Neural progenitor cell (in vitro differentiated cells): ENCODE results near the gene IL18R1. TPM values are rescaled to one million over a fixed set of nuclear protein-coding genes. Genes with fewer than 3 reads are reported as not detected.

Source experiments
- DNase-seq: peaks from one replicate; pipeline ENCODE4 v3.0.0-alpha.2; 2016; ENCODE audit warnings: low spot score
- H2AFZ ChIP-seq: fragments of 200-600 bp; sonication (generic); replicated peaks from 2 replicates; pipeline ENCODE4 v1.6.1; 2016; ENCODE audit warnings: antibody characterized with exemption
- H3F3A ChIP-seq: fragments of 200-600 bp; sonication (generic); 2 replicates; pipeline ENCODE4 v1.6.1; 2016; ENCODE audit warnings: antibody characterized with exemption, low read depth
- H3K27ac ChIP-seq: fragments of 200-600 bp; sonication (generic); 2 replicates; pipeline ENCODE4 v1.5.1; 2016; ENCODE audit warnings: mild to moderate bottlenecking
- H3K27me3 ChIP-seq: fragments of 200-600 bp; sonication (generic); 2 replicates; pipeline ENCODE4 v1.6.1; 2016; ENCODE audit warnings: mild to moderate bottlenecking, moderate library complexity
- H3K36me3 ChIP-seq: fragments of 200-600 bp; sonication (generic); 2 replicates; pipeline ENCODE4 v1.5.1; 2016
- H3K4me1 ChIP-seq: fragments of 200-600 bp; sonication (generic); 2 replicates; pipeline ENCODE4 v1.6.1; 2016; ENCODE audit warnings: mixed run types
- H3K4me2 ChIP-seq: fragments of 200-600 bp; sonication (generic); 2 replicates; pipeline ENCODE4 v1.6.1; 2016
- H3K4me3 ChIP-seq: fragments of 200-600 bp; sonication (generic); 2 replicates; pipeline ENCODE4 v1.5.1; 2016
- H3K79me2 ChIP-seq: fragments of 200-600 bp; sonication (generic); 2 replicates; pipeline ENCODE4 v1.6.1; 2016; ENCODE audit warnings: low read depth
- H3K9ac ChIP-seq: fragments of 200-600 bp; sonication (generic); 2 replicates; pipeline ENCODE4 v1.6.1; 2016
- H3K9me3 ChIP-seq: fragments of 200-600 bp; sonication (generic); 2 replicates; pipeline ENCODE4 v1.5.1; 2016; ENCODE audit warnings: low read depth
- H4K20me1 ChIP-seq: fragments of 200-600 bp; sonication (generic); 2 replicates; pipeline ENCODE4 v1.6.1; 2016; ENCODE audit warnings: low read depth
- H3K27ac Mint-ChIP-seq: 3 replicates; pipeline ENCODE4 v1.8.0; 2021; ENCODE audit warnings: mixed read lengths
- H3K27me3 Mint-ChIP-seq: 2 replicates; pipeline ENCODE4 v1.8.0; 2022; ENCODE audit warnings: low read depth, mild to moderate bottlenecking, inconsistent platforms, moderate library complexity, mixed read lengths; ENCODE audit not compliant: insufficient read depth
- H3K36me3 Mint-ChIP-seq: 3 replicates; pipeline ENCODE4 v1.8.0; 2021; ENCODE audit warnings: mixed read lengths
- H3K4me1 Mint-ChIP-seq: 3 replicates; pipeline ENCODE4 v1.8.0; 2021; ENCODE audit warnings: mixed read lengths
- H3K4me3 Mint-ChIP-seq: 3 replicates; pipeline ENCODE4 v1.8.0; 2021; ENCODE audit warnings: mild to moderate bottlenecking, moderate library complexity, mixed read lengths
- H3K9me3 Mint-ChIP-seq: 3 replicates; pipeline ENCODE4 v1.8.0; 2020; ENCODE audit warnings: mixed read lengths
- EZH2 ChIP-seq: fragments of 200-600 bp; sonication (generic); IDR thresholded peaks from 2 replicates; pipeline ENCODE4 v1.6.1; 2017; ENCODE audit warnings: antibody characterized with exemption, mild to moderate bottlenecking, moderate library complexity
- EZH2phosphoT487 ChIP-seq: fragments of 200-600 bp; sonication (generic); IDR thresholded peaks from 2 replicates; pipeline ENCODE4 v1.6.1; 2017; ENCODE audit warnings: antibody characterized with exemption
- total RNA-seq: library from RNA; depleted of rRNA; stranded (reverse); fragments of >200 nt; gene quantifications from 2 replicates; pipeline ENCODE4 v1.2.3, GENCODE V29; 2015; ENCODE audit warnings: low replicate concordance
- TF ChIP-seq, protein P1 (sequence below): fragments of 200-600 bp; sonication (generic); IDR thresholded peaks from 2 replicates; pipeline ENCODE4 v1.5.1; 2017; ENCODE audit warnings: antibody characterized with exemption, mild to moderate bottlenecking

IL18R1 gene
- total RNA-seq, 1 donor from 2014 or later: 0.07 TPM

DNA sequence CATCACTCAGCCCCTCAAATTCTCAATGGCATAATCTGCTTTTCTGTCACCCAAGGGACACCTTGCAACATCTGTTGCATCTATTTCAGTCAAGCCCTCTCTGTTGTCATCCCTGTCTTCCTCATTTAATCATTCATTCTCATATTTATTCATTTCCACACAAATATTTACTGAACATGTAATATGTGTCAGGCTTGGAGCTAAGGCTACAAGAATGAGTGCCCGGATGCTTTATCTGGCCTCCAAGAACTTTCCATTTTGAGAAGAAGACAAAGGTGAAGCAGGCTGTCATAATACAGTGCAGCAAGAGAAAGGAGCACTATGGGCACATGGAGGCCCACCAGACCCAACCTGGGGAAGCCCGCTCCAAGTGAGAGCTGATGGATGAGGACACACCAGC is 83.0 kb downstream of the IL18R1 start:
- H3K27me3 Mint-ChIP-seq: no peaks in the 10 kb centered on the region
- H3K27ac Mint-ChIP-seq: no peak overlapping the region
- H3K4me3 Mint-ChIP-seq: no peak overlapping the region

DNA sequence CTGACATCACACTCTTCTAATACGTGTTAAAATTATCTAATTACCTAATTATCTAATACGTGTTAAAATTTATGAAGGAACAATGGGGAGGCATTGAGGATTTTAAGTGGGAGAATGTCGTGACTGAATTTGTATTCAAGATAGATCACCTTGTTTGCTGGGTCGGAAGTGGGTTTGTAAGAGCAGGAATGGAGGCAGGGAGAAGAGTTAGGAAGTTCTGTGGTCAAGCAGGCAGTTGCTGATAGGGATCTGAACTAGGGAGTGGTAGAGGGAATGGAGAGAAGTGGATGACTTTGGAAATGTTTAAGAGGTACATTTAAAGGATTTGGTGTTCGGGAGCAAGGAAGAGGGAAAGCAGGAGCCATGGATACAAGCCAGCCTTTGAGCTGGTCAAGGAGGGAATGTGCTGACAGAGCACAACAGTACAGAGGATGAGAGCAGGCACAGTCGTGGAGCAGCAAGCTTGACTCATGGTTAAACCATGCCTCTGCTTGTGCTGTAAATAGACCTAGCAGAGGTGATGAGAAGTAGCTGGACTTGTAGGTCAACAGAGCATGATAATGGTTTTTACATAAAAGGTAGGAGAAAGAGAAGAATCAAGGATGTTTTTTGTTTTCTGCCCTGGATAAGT is 83.6 kb downstream of the IL18R1 start:
- Histone ChIP-seq H3K27me3 (no peaks in the 10 kb centered on the region), H3K9me3 (no peaks in the 10 kb centered on the region), H3K36me3 (no peaks in the 10 kb centered on the region), H3F3A (no peaks in the 10 kb centered on the region), H3K79me2 (no peaks in the 10 kb centered on the region), H2AFZ (no peak overlapping the region), H3K4me1 (no peaks in the 10 kb centered on the region), H3K9ac (no peak overlapping the region), H3K4me2 (no peak overlapping the region), H4K20me1 (no peaks in the 10 kb centered on the region), H3K4me3 (no peak overlapping the region), H3K27ac (no peak overlapping the region)
- Mint-ChIP-seq H3K36me3 (no peaks in the 10 kb centered on the region), H3K4me3 (no peak overlapping the region), H3K4me1 (no peaks in the 10 kb centered on the region), H3K27me3 (no peaks in the 10 kb centered on the region), H3K27ac (no peak overlapping the region), H3K9me3 (no peaks in the 10 kb centered on the region)
- TF ChIP-seq EZH2phosphoT487 (no peak), EZH2 (no peak)
- TF ChIP-seq, protein P1, sequence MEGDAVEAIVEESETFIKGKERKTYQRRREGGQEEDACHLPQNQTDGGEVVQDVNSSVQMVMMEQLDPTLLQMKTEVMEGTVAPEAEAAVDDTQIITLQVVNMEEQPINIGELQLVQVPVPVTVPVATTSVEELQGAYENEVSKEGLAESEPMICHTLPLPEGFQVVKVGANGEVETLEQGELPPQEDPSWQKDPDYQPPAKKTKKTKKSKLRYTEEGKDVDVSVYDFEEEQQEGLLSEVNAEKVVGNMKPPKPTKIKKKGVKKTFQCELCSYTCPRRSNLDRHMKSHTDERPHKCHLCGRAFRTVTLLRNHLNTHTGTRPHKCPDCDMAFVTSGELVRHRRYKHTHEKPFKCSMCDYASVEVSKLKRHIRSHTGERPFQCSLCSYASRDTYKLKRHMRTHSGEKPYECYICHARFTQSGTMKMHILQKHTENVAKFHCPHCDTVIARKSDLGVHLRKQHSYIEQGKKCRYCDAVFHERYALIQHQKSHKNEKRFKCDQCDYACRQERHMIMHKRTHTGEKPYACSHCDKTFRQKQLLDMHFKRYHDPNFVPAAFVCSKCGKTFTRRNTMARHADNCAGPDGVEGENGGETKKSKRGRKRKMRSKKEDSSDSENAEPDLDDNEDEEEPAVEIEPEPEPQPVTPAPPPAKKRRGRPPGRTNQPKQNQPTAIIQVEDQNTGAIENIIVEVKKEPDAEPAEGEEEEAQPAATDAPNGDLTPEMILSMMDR: no peak
- no peak for DNase-seq

More for the DNA sequence above, 83.0 kb downstream of the IL18R1 start:
- H3K9me3 Mint-ChIP-seq: no peaks in the 10 kb centered on the region
- Histone ChIP-seq H2AFZ (no peak overlapping the region), H3K27me3 (no peaks in the 10 kb centered on the region), H4K20me1 (no peaks in the 10 kb centered on the region), H3K4me3 (no peak overlapping the region), H3F3A (no peaks in the 10 kb centered on the region), H3K4me2 (no peak overlapping the region), H3K36me3 (no peaks in the 10 kb centered on the region), H3K27ac (no peak overlapping the region), H3K9ac (no peak overlapping the region), H3K4me1 (no peaks in the 10 kb centered on the region), H3K79me2 (no peaks in the 10 kb centered on the region), H3K9me3 (no peaks in the 10 kb centered on the region)
- no peaks in the 10 kb centered on the region for H3K36me3 Mint-ChIP-seq
- TF ChIP-seq EZH2: no peak
- TF ChIP-seq EZH2phosphoT487: no peak
- TF ChIP-seq, protein P1: no peak
- no peaks in the 10 kb centered on the region for H3K4me1 Mint-ChIP-seq
- DNase-seq: no peak

DNA sequence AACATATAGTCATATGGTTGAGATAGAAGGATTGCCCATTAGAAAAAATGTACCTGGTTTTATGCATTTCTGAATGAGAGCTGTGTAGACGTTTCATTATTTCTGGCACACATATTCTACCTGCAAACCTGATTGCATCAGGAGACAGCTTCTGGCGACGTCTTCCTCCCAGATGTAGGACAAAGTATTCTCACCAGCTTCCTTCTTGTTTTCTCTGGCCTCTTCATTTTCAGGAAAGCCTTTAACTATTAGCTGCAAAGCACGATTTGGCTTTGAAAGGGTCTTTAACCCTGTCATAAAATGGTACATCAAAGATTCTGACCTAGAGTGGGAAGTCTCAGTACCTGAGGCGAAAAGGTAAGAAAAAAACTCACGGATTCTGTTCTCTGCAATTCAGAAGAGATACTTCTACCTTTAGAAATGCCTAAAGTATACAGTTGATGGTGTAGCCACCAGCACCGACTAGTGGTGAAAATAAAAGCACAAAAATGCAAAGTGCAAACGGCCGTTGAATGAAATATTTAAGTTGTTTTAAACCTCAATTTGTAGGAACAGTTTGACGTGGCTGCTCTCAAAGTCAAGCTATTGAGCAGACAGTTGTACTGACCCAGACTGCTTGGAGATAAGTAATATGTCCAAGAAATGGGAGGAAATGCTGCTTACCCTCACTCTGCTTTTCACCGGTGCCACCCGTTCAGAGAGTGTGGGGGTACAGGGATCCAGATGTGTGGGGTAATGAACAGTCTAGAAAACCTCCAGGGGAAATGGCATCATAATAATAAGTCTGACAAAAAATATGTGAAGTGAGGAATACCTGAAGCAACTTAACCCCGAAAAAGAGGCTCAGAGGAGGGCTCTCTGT is 87.6 kb downstream of the IL18R1 start:
- no peak overlapping the region for H3K4me3 ChIP-seq
- H3K9me3 ChIP-seq: no peaks in the 10 kb centered on the region
- H3K4me2 ChIP-seq: no peak overlapping the region
- H3K27me3 Mint-ChIP-seq: peaks cover 4% of the 10 kb centered on the region
- no peak overlapping the region for H3K27ac Mint-ChIP-seq
- no peaks in the 10 kb centered on the region for H3K36me3 ChIP-seq
- H3K27me3 ChIP-seq: no peaks in the 10 kb centered on the region
- H3K36me3 Mint-ChIP-seq: no peaks in the 10 kb centered on the region
- H3K79me2 ChIP-seq: no peaks in the 10 kb centered on the region
- H4K20me1 ChIP-seq: no peaks in the 10 kb centered on the region
- H3K9ac ChIP-seq: no peak overlapping the region
- no peaks in the 10 kb centered on the region for H3K4me1 ChIP-seq
- H3K9me3 Mint-ChIP-seq: no peaks in the 10 kb centered on the region
- H2AFZ ChIP-seq: peak overlapping the region; percentile 71
- H3K4me1 Mint-ChIP-seq: no peaks in the 10 kb centered on the region
- no peaks in the 10 kb centered on the region for H3F3A ChIP-seq
- H3K27ac ChIP-seq: no peak overlapping the region
- TF ChIP-seq EZH2: no peak
- TF ChIP-seq, protein P1: peak; percentile 76
- H3K4me3 Mint-ChIP-seq: no peak overlapping the region
- DNase-seq: peak; percentile 40
